GM23248 (cell line): ENCODE measurements around the gene GAPVD1. TPM values are rescaled to one million over a fixed set of nuclear protein-coding genes. Genes with fewer than 3 reads are reported as not detected.

Experiments
- DNase-seq: peaks from one replicate; pipeline ENCODE4 v3.0.0-alpha.2; 2015
- H2AFZ ChIP-seq: fragments of 200-600 bp; sonication (generic); 2 replicates; pipeline ENCODE4 v1.6.1; 2016; ENCODE audit warnings: antibody characterized with exemption
- H3F3A ChIP-seq: fragments of 200-600 bp; sonication (generic); 2 replicates; pipeline ENCODE4 v1.6.1; 2016; ENCODE audit warnings: mild to moderate bottlenecking, antibody characterized with exemption, mixed run types; ENCODE audit not compliant: insufficient read depth
- H3K27ac ChIP-seq: fragments of 200-600 bp; sonication (generic); 2 replicates; pipeline ENCODE4 v1.5.1; 2016; ENCODE audit warnings: mild to moderate bottlenecking
- H3K27me3 ChIP-seq: fragments of 200-600 bp; sonication (generic); replicated peaks from 2 replicates; pipeline ENCODE4 v1.6.1; 2016; ENCODE audit warnings: mild to moderate bottlenecking; ENCODE audit not compliant: insufficient read depth
- H3K36me3 ChIP-seq: fragments of 200-600 bp; sonication (generic); 2 replicates; pipeline ENCODE4 v1.6.1; 2016; ENCODE audit warnings: low read depth, mild to moderate bottlenecking
- H3K4me1 ChIP-seq: fragments of 200-600 bp; sonication (generic); 2 replicates; pipeline ENCODE4 v1.6.1; 2016; ENCODE audit warnings: mild to moderate bottlenecking; ENCODE audit not compliant: insufficient read depth
- H3K4me2 ChIP-seq: fragments of 200-600 bp; sonication (generic); one replicate; pipeline ENCODE4 v1.6.1; 2016; ENCODE audit warnings: mild to moderate bottlenecking; ENCODE audit not compliant: unreplicated experiment
- H3K4me3 ChIP-seq: fragments of 200-600 bp; sonication (generic); 2 replicates; pipeline ENCODE4 v1.5.1; 2016; ENCODE audit warnings: mild to moderate bottlenecking
- H3K79me2 ChIP-seq: fragments of 200-600 bp; sonication (generic); 2 replicates; pipeline ENCODE4 v1.6.1; 2016; ENCODE audit warnings: mild to moderate bottlenecking; ENCODE audit not compliant: insufficient read depth
- H3K9ac ChIP-seq: fragments of 200-600 bp; sonication (generic); 2 replicates; pipeline ENCODE4 v1.6.1; 2016; ENCODE audit warnings: mild to moderate bottlenecking
- H3K9me2 ChIP-seq: fragments of 200-600 bp; sonication (generic); 2 replicates; pipeline ENCODE4 v1.6.1; 2016; ENCODE audit warnings: mixed run types, mild to moderate bottlenecking, moderate library complexity; ENCODE audit not compliant: insufficient read depth
- H3K9me3 ChIP-seq: fragments of 200-600 bp; sonication (generic); one replicate; pipeline ENCODE4 v1.6.1; 2017; ENCODE audit warnings: low read depth
- H4K20me1 ChIP-seq: fragments of 200-600 bp; sonication (generic); 2 replicates; pipeline ENCODE4 v1.6.0; 2016; ENCODE audit not compliant: insufficient read depth
- EZH2 ChIP-seq: fragments of 200-600 bp; sonication (generic); IDR thresholded peaks from 2 replicates; pipeline ENCODE4 v1.6.1; 2018; ENCODE audit warnings: antibody characterized with exemption, mild to moderate bottlenecking; ENCODE audit not compliant: insufficient read depth, poor library complexity, severe bottlenecking
- EZH2phosphoT487 ChIP-seq: fragments of 200-600 bp; sonication (generic); IDR thresholded peaks from 2 replicates; pipeline ENCODE4 v1.6.1; 2018; ENCODE audit warnings: antibody characterized with exemption, moderate library complexity, mild to moderate bottlenecking, low read depth; ENCODE audit not compliant: insufficient read depth
- WGBS, 2 experiments: methylation state at CpG; one replicate each; pipeline ENCODE4 v1.1.6; 2015 to 2017; ENCODE audit warnings: low lambda C conversion rate in 2 of 2, low coverage in 1 of 2; ENCODE audit errors: missing lambda C conversion rate in 2 of 2; 5-methylcytosine and 5-hydroxymethylcytosine counted together
- in situ Hi-C: fragments of 300-500 bp; cut with MboI; formaldehyde crosslinking; loops from 2 replicates; pipeline ENCODE4 v1.15.0; 2020
- polyA plus RNA-seq: library from polyadenylated mRNA; unstranded; fragments of >200 nt; fragmentation: Nextera tagmentation; extraction: Ambion mirVana; gene quantifications from 2 replicates; pipeline ENCODE4 v1.2.1, GENCODE V29; 2016
- small RNA-seq: library from RNA; depleted of rRNA; stranded (forward); fragments of <200 nt; gene quantifications from one replicate; pipeline ENCODE3, GENCODE V24; 2014; ENCODE audit warnings: low read depth, low replicate concordance
- total RNA-seq: library from RNA; depleted of rRNA; stranded (reverse); fragments of >200 nt; shearing (Covaris generic); gene quantifications from 2 replicates; pipeline ENCODE4 v1.2.3, GENCODE V29; 2014; rRNA removed

Gene GAPVD1
- total and polyA plus RNA-seq, 2 experiments from 2014 or later, result 33.6 to 39.5 TPM

DNA sequence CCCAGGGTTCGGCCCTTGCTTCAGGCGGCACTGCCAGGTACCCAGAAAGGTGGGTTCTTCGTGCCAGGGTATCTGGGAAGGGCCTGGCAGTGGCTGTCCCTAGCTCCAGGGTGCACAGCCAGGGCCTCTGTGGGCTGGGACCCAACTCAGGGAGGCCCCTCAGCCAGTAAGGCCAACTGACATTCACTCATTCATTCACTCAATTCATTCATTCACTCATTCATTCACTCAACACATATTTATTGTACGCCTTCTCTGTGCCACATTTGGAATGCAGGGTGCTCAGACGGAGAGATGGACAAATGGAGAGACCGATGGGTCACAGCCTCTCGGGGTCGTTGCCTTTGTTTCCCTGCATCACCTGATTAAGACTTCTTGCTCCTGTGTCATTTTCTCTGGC is 154.9 kb downstream of the GAPVD1 start:
- in situ Hi-C loops, result no loop called here
- H3K27me3 ChIP-seq, result no peaks in the 10 kb centered on the region
- no peak overlapping the region for H3K27ac ChIP-seq
- H3K9me2 ChIP-seq, result no peaks in the 10 kb centered on the region
- no peaks in the 10 kb centered on the region for H3K36me3 ChIP-seq
- no peak overlapping the region for H3K9ac ChIP-seq
- no peaks in the 10 kb centered on the region for H3K79me2 ChIP-seq
- H3F3A ChIP-seq, result peaks cover 3% of the 10 kb centered on the region; the same call in 1 of the 2 replicates
- DNase-seq, result no peak
- H2AFZ ChIP-seq, result no peak overlapping the region
- TF ChIP-seq EZH2phosphoT487, result no peak
- no peak for TF ChIP-seq EZH2
- no peaks in the 10 kb centered on the region for H3K4me1 ChIP-seq
- no peaks in the 10 kb centered on the region for H3K9me3 ChIP-seq
- no peak overlapping the region for H3K4me2 ChIP-seq
- no peaks in the 10 kb centered on the region for H4K20me1 ChIP-seq
- no peak overlapping the region for H3K4me3 ChIP-seq
- whole genome bisulfite sequencing, 2 experiments, result 95 to 97% methylated on average over 8 of the region's 8 CpGs

Small RNA genes lying within 50 kb of the gene (small RNA-seq; reads per million reads assigned to genes)
- gene AL354710.1 (not detected), gene RNU6-1020P (not detected)

Other genes with a start within 250 kb of the GAPVD1 start
- gene SCAI, start 118.3 kb upstream of the GAPVD1 start, total RNA-seq, result 2.9 and 3.0 TPM in 2 replicates
- gene SCAI, start 118.3 kb upstream of the GAPVD1 start, polyA plus RNA-seq, result 1.7 and 3.0 TPM in 2 replicates
- 23.5 and 27.5 TPM in 2 replicates for gene PPP6C, start 72.0 kb upstream of the GAPVD1 start, total RNA-seq
- gene PPP6C, start 72.0 kb upstream of the GAPVD1 start, polyA plus RNA-seq, result 30.1 and 31.8 TPM in 2 replicates
- 25.0 and 29.3 TPM in 2 replicates for gene RABEPK, start 61.3 kb upstream of the GAPVD1 start, total RNA-seq
- 37.7 and 38.9 TPM in 2 replicates for gene RABEPK, start 61.3 kb upstream of the GAPVD1 start, polyA plus RNA-seq
- 70.4 and 76.5 TPM in 2 replicates for gene HSPA5, start 20.5 kb upstream of the GAPVD1 start, total RNA-seq
- 481 and 496 TPM in 2 replicates for gene HSPA5, start 20.5 kb upstream of the GAPVD1 start, polyA plus RNA-seq